ENCODE data around the gene IPO13.

DNA sequence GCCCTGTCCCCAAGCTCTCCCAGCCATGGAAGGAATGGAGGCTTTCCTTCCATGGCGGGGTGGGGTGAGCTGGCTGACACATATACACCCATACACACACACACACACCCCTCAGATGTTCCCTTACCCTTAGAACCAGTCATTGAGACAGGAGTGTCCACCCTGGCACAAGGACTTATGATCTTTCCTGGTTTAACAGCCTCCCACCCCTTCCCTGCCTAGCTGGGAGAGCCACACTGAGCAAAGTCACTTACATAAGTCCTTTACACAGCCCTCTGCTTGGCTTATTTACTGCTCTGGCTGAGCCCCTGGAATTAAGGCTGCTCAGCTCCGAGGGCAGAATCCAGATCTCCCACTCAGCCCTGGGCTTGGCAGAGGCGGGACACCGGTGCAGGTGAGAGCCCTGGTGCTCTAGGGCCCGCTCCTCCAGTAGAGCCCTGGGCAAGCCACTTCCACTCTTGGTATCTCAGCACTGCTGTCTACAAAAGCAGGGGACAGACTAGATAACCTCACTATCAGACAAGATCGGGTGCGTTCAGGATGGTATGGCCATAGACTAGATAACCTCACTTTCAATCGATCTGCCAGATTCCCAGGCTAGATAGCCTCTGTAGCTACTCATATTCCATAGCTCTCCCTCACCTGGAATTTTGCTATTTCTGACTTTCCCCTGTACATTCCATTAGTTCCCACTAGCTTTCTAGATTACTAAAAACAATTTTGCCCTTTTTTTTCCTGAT, 67.8 kb downstream of the IPO13 start:
- TF ChIP-seq CTCF (conservative IDR thresholded peaks at IDR 0.05 in 1 of 2, IDR thresholded peaks at IDR 0.05 in 1 of 2; ENCODE audit: extremely low read depth in 1 of 2, insufficient read depth in 1 of 2, low read depth in 1 of 2, low read length in 2 of 2) (no peak), EZH2 (IDR thresholded peaks at IDR 0.05; ENCODE audit: borderline replicate concordance, low read length) (no peak)
